Thyroid gland (tissue), 4 donors: ENCODE measurements around the gene CRX.

ENCODE experiments used
- POLR2A ChIP-seq, 2 donors: fragments of 450-650 bp; IDR thresholded peaks; one replicate each; pipeline ENCODE4 v1.6.1; 2017; ENCODE audit warnings: antibody characterized with exemption in 2 of 2, mild to moderate bottlenecking in 2 of 2, moderate library complexity in 1 of 2
- TF ChIP-seq, protein P1 (sequence below), 6 experiments: fragments of 200-600 bp in 3 of 6; fragments of 450-650 bp in 3 of 6; sonication (generic) in 3 of 6; IDR thresholded peaks; one replicate each; pipeline ENCODE4 v1.5.1; 2016 to 2019; ENCODE audit warnings: antibody characterized with exemption in 6 of 6, mild to moderate bottlenecking in 2 of 6, inconsistent platforms in 1 of 6, moderate library complexity in 1 of 6

DNA sequence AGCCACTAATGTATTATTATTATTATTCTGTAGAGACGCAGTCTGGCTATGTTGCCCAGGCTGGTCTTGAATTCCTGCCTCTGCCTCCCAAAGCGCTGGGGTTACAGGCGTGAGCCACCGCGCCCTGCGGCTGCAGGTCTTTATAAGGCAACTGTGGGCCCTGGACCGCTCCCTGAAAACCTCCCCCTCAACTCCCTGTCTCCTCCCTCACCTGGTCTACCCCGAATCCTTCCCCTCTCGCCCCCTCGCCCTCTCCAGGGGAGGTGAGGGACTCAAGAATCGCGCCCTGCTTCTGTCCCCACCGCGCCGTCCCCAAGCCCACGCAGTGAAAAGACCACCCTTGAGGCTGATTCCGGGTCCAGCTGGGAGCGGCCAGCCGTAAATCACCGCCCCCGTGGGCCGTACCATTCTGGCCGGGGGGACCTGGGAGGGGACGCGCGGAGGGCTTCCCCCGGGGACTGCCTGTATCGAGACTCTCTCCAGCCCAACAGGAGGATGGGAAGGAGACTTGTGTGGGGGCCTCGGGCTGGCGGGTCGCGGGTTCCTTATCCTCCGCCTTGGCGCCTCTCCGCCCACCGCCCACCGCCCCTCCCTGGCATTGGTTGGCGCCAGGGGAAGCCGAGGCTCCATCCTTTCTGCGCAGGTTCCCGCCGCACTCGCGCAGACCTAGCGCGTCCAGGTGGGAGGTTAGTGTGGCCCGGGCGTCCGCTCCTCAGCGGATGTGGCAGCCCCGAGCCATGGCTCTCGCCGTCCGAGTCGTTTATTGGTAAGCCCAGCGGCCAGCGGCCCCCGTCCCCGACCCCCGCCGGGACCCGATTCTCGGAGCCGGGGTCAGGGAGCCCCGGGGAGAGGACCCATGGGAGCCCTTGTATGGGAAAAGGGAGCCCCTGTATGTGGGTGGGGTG, 43.4 kb upstream of the CRX start, which contains the start of gene SELENOW:
- TF ChIP-seq, protein P1, sequence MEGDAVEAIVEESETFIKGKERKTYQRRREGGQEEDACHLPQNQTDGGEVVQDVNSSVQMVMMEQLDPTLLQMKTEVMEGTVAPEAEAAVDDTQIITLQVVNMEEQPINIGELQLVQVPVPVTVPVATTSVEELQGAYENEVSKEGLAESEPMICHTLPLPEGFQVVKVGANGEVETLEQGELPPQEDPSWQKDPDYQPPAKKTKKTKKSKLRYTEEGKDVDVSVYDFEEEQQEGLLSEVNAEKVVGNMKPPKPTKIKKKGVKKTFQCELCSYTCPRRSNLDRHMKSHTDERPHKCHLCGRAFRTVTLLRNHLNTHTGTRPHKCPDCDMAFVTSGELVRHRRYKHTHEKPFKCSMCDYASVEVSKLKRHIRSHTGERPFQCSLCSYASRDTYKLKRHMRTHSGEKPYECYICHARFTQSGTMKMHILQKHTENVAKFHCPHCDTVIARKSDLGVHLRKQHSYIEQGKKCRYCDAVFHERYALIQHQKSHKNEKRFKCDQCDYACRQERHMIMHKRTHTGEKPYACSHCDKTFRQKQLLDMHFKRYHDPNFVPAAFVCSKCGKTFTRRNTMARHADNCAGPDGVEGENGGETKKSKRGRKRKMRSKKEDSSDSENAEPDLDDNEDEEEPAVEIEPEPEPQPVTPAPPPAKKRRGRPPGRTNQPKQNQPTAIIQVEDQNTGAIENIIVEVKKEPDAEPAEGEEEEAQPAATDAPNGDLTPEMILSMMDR (IDR thresholded peaks at IDR 0.05): no peak
- peak; percentile 49 to 92 for TF ChIP-seq POLR2A (IDR thresholded peaks at IDR 0.05)
